Measurements from ENCODE around the gene TUBA3D.
"Not testable (repeated sequence)": the region's sequence is repeated elsewhere in the genome, so short reads cannot be mapped to it uniquely, and the experiment has no call there.

- not testable (repeated sequence) for TF ChIP-seq CTCF (IDR thresholded peaks at IDR 0.05; ENCODE audit: borderline replicate concordance, extremely low read depth, low read length, poor library complexity, severe bottlenecking); EZH2 (IDR thresholded peaks at IDR 0.05; ENCODE audit: borderline replicate concordance, low read depth, low read length, severe bottlenecking)
Measured at GRCh38 chr2:131482506-131483155, 6.7 kb downstream of the TUBA3D start.
